CD4-positive, CD25-positive, alpha-beta regulatory T cell (primary cell): ENCODE data around the gene MYH9. TPM values are rescaled to one million over a fixed set of nuclear protein-coding genes. Genes with fewer than 3 reads are reported as not detected.
A peak's percentile ranks its signal among the peaks of the same experiment; 100 is the strongest.
"Not testable (repeated sequence)": the region's sequence is repeated elsewhere in the genome, so short reads cannot be mapped to it uniquely, and the experiment has no call there.

Experiments used
- ATAC-seq, 2 donors: fragments of 150-1000 bp; cut with Tn5 transposase; one replicate each; pipeline ENCODE4 v1.10.0; 2021; ENCODE audit warnings: low read depth in 2 of 2, moderate number of reproducible peaks in 2 of 2, moderate library complexity in 1 of 2
- DNase-seq, 3 donors: peaks; one replicate each; pipeline versions ENCODE4 v3.0.0 to v3.0.0-alpha.2; 2012 to 2022; ENCODE audit warnings: mixed read lengths in 1 of 3
- H3K27ac ChIP-seq: one replicate; pipeline ENCODE4 v1.7.0; 2013; ENCODE audit warnings: mild to moderate bottlenecking, low read length; ENCODE audit not compliant: insufficient read depth, poor library complexity, severe bottlenecking
- H3K27me3 ChIP-seq: one replicate; pipeline ENCODE4 v1.7.0; 2013; ENCODE audit warnings: low read length; ENCODE audit not compliant: control insufficient read depth, insufficient read depth
- H3K36me3 ChIP-seq: one replicate; pipeline ENCODE4 v1.7.0; 2013; ENCODE audit warnings: mild to moderate bottlenecking, low read length, moderate library complexity; ENCODE audit not compliant: control insufficient read depth, insufficient read depth
- H3K4me1 ChIP-seq: 2 replicates; pipeline ENCODE4 v1.7.0; 2013; ENCODE audit warnings: mild to moderate bottlenecking, low read length; ENCODE audit not compliant: insufficient read depth, control insufficient read depth, poor library complexity, severe bottlenecking
- H3K4me3 ChIP-seq: one replicate; pipeline ENCODE4 v1.7.0; 2013; ENCODE audit warnings: low read depth, mild to moderate bottlenecking, low read length, moderate library complexity
- H3K9me3 ChIP-seq, 2 experiments: 1 replicate in 1 of 2; 2 replicates in 1 of 2; pipeline ENCODE4 v1.7.0; 2013; ENCODE audit warnings: low read length in 2 of 2, mild to moderate bottlenecking in 1 of 2, moderate library complexity in 1 of 2; ENCODE audit not compliant: control insufficient read depth in 2 of 2
- H3K27ac Mint-ChIP-seq, 3 donors: one replicate each; pipeline ENCODE4 v1.8.0; 2020 to 2022; ENCODE audit warnings: mild to moderate bottlenecking in 3 of 3, mixed read lengths in 3 of 3, moderate library complexity in 2 of 3
- H3K27me3 Mint-ChIP-seq: one replicate; pipeline ENCODE4 v1.8.0; 2022; ENCODE audit warnings: mild to moderate bottlenecking, mixed read lengths
- H3K36me3 Mint-ChIP-seq: one replicate; pipeline ENCODE4 v1.8.0; 2020; ENCODE audit warnings: mixed read lengths
- H3K4me1 Mint-ChIP-seq, 4 donors: one replicate each; pipeline ENCODE4 v1.8.0; 2020 to 2022; ENCODE audit warnings: mixed read lengths in 4 of 4, mild to moderate bottlenecking in 1 of 4
- H3K4me3 Mint-ChIP-seq, 4 donors: one replicate each; pipeline ENCODE4 v1.8.0; 2020 to 2022; ENCODE audit warnings: mild to moderate bottlenecking in 4 of 4, mixed read lengths in 4 of 4, moderate library complexity in 3 of 4
- H3K9me3 Mint-ChIP-seq, 7 donors: one replicate each; pipeline ENCODE4 v1.8.0; 2020 to 2022; ENCODE audit warnings: mixed read lengths in 7 of 7, mild to moderate bottlenecking in 3 of 7, moderate library complexity in 2 of 7
- polyA plus RNA-seq, 4 donors: library from polyadenylated mRNA; unstranded; fragments of 300-500 nt; fragmentation: Illumina TruSeq; gene quantifications; one replicate each; pipeline ENCODE4 v1.2.3, GENCODE V29; 2021
- total RNA-seq: library from RNA; stranded (reverse); gene quantifications from one replicate; pipeline ENCODE4 v1.2.3, GENCODE V29; 2022

Gene MYH9
- total and polyA plus RNA-seq, 5 donors from 2014 or later = 80.0 to 1,341 (median 98.1) TPM

GRCh38 chr22:36258701-36259614 is 128.8 kb downstream of the MYH9 start:
- ATAC-seq (peak; percentile 26 to 32), DNase-seq (peak in 1 of 3 donors; percentile 68)
- peak overlapping the region; percentile 7 for H3K4me3 ChIP-seq
- H3K36me3 Mint-ChIP-seq = peaks cover 52% of the 10 kb centered on the region
- H3K27me3 ChIP-seq = no peaks in the 10 kb centered on the region
- peaks cover 17% of the 10 kb centered on the region for H3K36me3 ChIP-seq
- H3K4me3 Mint-ChIP-seq = peak overlapping the region in 3 of 4 donors; percentile 40 to 82 (median 60)
- peaks cover 16 to 48% (median 33%) of the 10 kb centered on the region in 4 donors for H3K4me1 Mint-ChIP-seq
- H3K9me3 ChIP-seq = no peaks in the 10 kb centered on the region
- H3K9me3 Mint-ChIP-seq = no peaks in the 10 kb centered on the region
- H3K27me3 Mint-ChIP-seq = no peaks in the 10 kb centered on the region
- H3K27ac Mint-ChIP-seq = peak overlapping the region; percentile 57 to 88 (median 69)
- peak overlapping the region; percentile 50 for H3K27ac ChIP-seq
- peaks cover 28% of the 10 kb centered on the region for H3K4me1 ChIP-seq

- peaks cover 16 to 56% (median 42%) of the 10 kb centered on the region in 4 donors for H3K4me1 Mint-ChIP-seq
- H3K9me3 Mint-ChIP-seq = no peaks in the 10 kb centered on the region
- no peaks in the 10 kb centered on the region for H3K27me3 ChIP-seq
- H3K27me3 Mint-ChIP-seq = no peaks in the 10 kb centered on the region
- peaks cover 37% of the 10 kb centered on the region for H3K4me1 ChIP-seq
- peaks cover 50% of the 10 kb centered on the region for H3K36me3 Mint-ChIP-seq
- peak overlapping the region; percentile 69 to 88 (median 87) for H3K27ac Mint-ChIP-seq
- no peaks in the 10 kb centered on the region for H3K9me3 ChIP-seq
- peak overlapping the region; percentile 7 for H3K4me3 ChIP-seq
- ATAC-seq = no peak
- peak overlapping the region in 3 of 4 donors; percentile 40 to 86 (median 60) for H3K4me3 Mint-ChIP-seq
- peaks cover 13% of the 10 kb centered on the region for H3K36me3 ChIP-seq
- no peak for DNase-seq
- peak overlapping the region; percentile 50 for H3K27ac ChIP-seq
These were observed 129.7 kb downstream of the MYH9 start for GRCh38 chr22:36257948-36258670.

GRCh38 chr22:36257308-36257707 is 130.5 kb downstream of the MYH9 start:
- Mint-ChIP-seq H3K4me3 (peak overlapping the region in 1 of 4 donors; percentile 8), H3K27ac (peak overlapping the region in 1 of 3 donors; percentile 55), H3K36me3 (peaks cover 50% of the 10 kb centered on the region), H3K9me3 (peaks cover 0 to 2% (median 0%) of the 10 kb centered on the region in 7 donors), H3K4me1 (peaks cover 16 to 64% (median 49%) of the 10 kb centered on the region in 4 donors), H3K27me3 (no peaks in the 10 kb centered on the region)
- no peak overlapping the region for H3K27ac ChIP-seq
- ATAC-seq = no peak
- H3K36me3 ChIP-seq = peaks cover 9% of the 10 kb centered on the region
- peaks cover 42% of the 10 kb centered on the region for H3K4me1 ChIP-seq
- no peak for DNase-seq
- no peaks in the 10 kb centered on the region for H3K27me3 ChIP-seq
- no peak overlapping the region for H3K4me3 ChIP-seq
- H3K9me3 ChIP-seq = no peaks in the 10 kb centered on the region

GRCh38 chr22:36256478-36256877 is 131.3 kb downstream of the MYH9 start:
- peaks cover 44% of the 10 kb centered on the region for H3K4me1 ChIP-seq
- H3K9me3 ChIP-seq = no peaks in the 10 kb centered on the region
- Mint-ChIP-seq H3K9me3 (peaks cover 0 to 2% (median 0%) of the 10 kb centered on the region in 7 donors), H3K27ac (peak overlapping the region; percentile 14 to 89 (median 48)), H3K4me1 (peaks cover 16 to 70% (median 51%) of the 10 kb centered on the region in 4 donors), H3K4me3 (peak overlapping the region in 2 of 4 donors; percentile 66 to 68), H3K36me3 (peaks cover 45% of the 10 kb centered on the region), H3K27me3 (no peaks in the 10 kb centered on the region)
- ATAC-seq (no peak), DNase-seq (no peak)
- H3K27me3 ChIP-seq = no peaks in the 10 kb centered on the region
- peak overlapping the region; percentile 17 for H3K4me3 ChIP-seq
- no peak overlapping the region for H3K27ac ChIP-seq
- H3K36me3 ChIP-seq = peaks cover 5% of the 10 kb centered on the region

GRCh38 chr22:36255572-36255971 is 132.2 kb downstream of the MYH9 start:
- not testable (repeated sequence) for H3K9me3 Mint-ChIP-seq, H3K27ac ChIP-seq, ATAC-seq, H3K9me3 ChIP-seq, DNase-seq, H3K36me3 ChIP-seq, H3K27me3 ChIP-seq, H3K4me3 ChIP-seq, H3K27me3 Mint-ChIP-seq
- Mint-ChIP-seq H3K36me3 (peaks cover 37% of the 10 kb centered on the region), H3K4me1 (peaks cover 16 to 70% (median 50%) of the 10 kb centered on the region in 4 donors), H3K4me3 (peak overlapping the region in 3 of 4 donors; percentile 57 to 68 (median 66)), H3K27ac (peak overlapping the region; percentile 29 to 98 (median 48))
- peaks cover 44% of the 10 kb centered on the region for H3K4me1 ChIP-seq

GRCh38 chr22:36253523-36254490 is 134.0 kb downstream of the MYH9 start:
- Mint-ChIP-seq H3K27me3 (no peaks in the 10 kb centered on the region), H3K36me3 (peaks cover 33% of the 10 kb centered on the region), H3K27ac (peak overlapping the region; percentile 98 to 99 (median 99)), H3K4me1 (peaks cover 16 to 62% (median 47%) of the 10 kb centered on the region in 4 donors), H3K9me3 (peaks cover 0 to 3% (median 0%) of the 10 kb centered on the region in 7 donors), H3K4me3 (peak overlapping the region; percentile 81 to 97 (median 96))
- ATAC-seq (no peak), DNase-seq (no peak)
- peaks cover 5% of the 10 kb centered on the region for H3K36me3 ChIP-seq
- H3K4me1 ChIP-seq = peaks cover 37% of the 10 kb centered on the region
- no peaks in the 10 kb centered on the region for H3K27me3 ChIP-seq
- H3K4me3 ChIP-seq = peak overlapping the region; percentile 95
- no peaks in the 10 kb centered on the region for H3K9me3 ChIP-seq
- H3K27ac ChIP-seq = peak overlapping the region; percentile 48
